Stomach (tissue), 9 donors: ENCODE data around the gene ZNF776. TPM values are rescaled to one million over a fixed set of nuclear protein-coding genes. Genes with fewer than 3 reads are reported as not detected.

ENCODE experiments used
- DNase-seq, 2 donors: peaks; one replicate each; pipeline versions ENCODE4 v3.0.0 to v3.0.0-alpha.2; 2013 to 2019
- H3K27ac ChIP-seq, 5 donors: fragments of 200-600 bp in 4 of 5; sonication (generic) in 4 of 5; one replicate each; pipeline ENCODE4 v1.5.1; 2013 to 2019; ENCODE audit warnings: mild to moderate bottlenecking in 1 of 5, moderate library complexity in 1 of 5
- H3K27me3 ChIP-seq, 3 donors: fragments of 200-600 bp; sonication (generic); one replicate each; pipeline ENCODE4 v1.5.1; 2017 to 2019; ENCODE audit warnings: mixed run types in 1 of 3
- H3K36me3 ChIP-seq, 4 donors: fragments of 200-600 bp; sonication (generic); 1 replicate in 3 of 4; 2 replicates in 1 of 4; pipeline ENCODE4 v1.5.1; 2016 to 2019
- H3K4me1 ChIP-seq, 4 donors: fragments of 200-600 bp; sonication (generic); one replicate each; pipeline ENCODE4 v1.5.1; 2016 to 2019
- H3K4me3 ChIP-seq, 4 donors: fragments of 200-600 bp; sonication (generic) in 3 of 4; one replicate each; pipeline ENCODE4 v1.5.1; 2016 to 2019; ENCODE audit warnings: mild to moderate bottlenecking in 1 of 4
- H3K9me3 ChIP-seq, 4 donors: fragments of 200-600 bp; sonication (generic); one replicate each; pipeline ENCODE4 v1.5.1; 2016 to 2019
- EP300 ChIP-seq: sonication (generic); formaldehyde crosslinking; IDR thresholded peaks from one replicate; pipeline ENCODE4 v1.6.1; 2017; ENCODE audit warnings: antibody characterized with exemption
- POLR2A ChIP-seq, 4 donors: fragments of 450-650 bp; IDR thresholded peaks; one replicate each; pipeline ENCODE4 v1.6.1; 2016; ENCODE audit warnings: antibody characterized with exemption in 4 of 4, control low read depth in 2 of 4, mild to moderate bottlenecking in 1 of 4, moderate library complexity in 1 of 4
- POLR2AphosphoS5 ChIP-seq, 3 donors: sonication (generic); formaldehyde crosslinking; IDR thresholded peaks; one replicate each; pipeline ENCODE4 v1.6.1; 2016; ENCODE audit warnings: antibody characterized with exemption in 3 of 3
- WGBS, 5 donors: extraction: QIAGEN DNeasy Blood & Tissue Kit in 3 of 5; methylation state at CpG; one replicate each; pipeline versions ENCODE4 v1.1.5 to v1.1.7; 2013 to 2018; 5-methylcytosine and 5-hydroxymethylcytosine counted together
- intact Hi-C: fragments of 100-400 bp; cut with DNase I; formaldehyde crosslinking; loops from one replicate; pipeline ENCODE4 v1.15.1; 2023; ENCODE audit warnings: low total_unique reads
- polyA plus RNA-seq, 3 donors: library from polyadenylated mRNA; stranded (reverse); fragments of 200-250 nt; gene quantifications; one replicate each; pipeline ENCODE4 v1.2.3, GENCODE V29; 2013
- total RNA-seq, 5 donors: library from RNA; depleted of rRNA; stranded (reverse); fragments of >200 nt; gene quantifications; one replicate each; pipeline versions ENCODE4 v1.1.0 to v1.2.3, GENCODE V29; 2014 to 2016
- TF ChIP-seq, protein P1 (sequence below), 7 experiments: fragments of 450-650 bp in 4 of 7; fragments of 200-600 bp in 3 of 7; sonication (generic) in 3 of 7; IDR thresholded peaks; one replicate each; pipeline ENCODE4 v1.5.1; 2016 to 2019; ENCODE audit warnings: antibody characterized with exemption in 7 of 7, control low read depth in 2 of 7, mild to moderate bottlenecking in 1 of 7
- donor health status: healthy with polysubstance abuse.
- donor health status: Bipolar disorder and iron deficiency.
- donor health status: healthy.

The ZNF776 gene
- total and polyA plus RNA-seq, 8 donors = 1.9 to 72.0 (median 19.2) TPM

- Histone ChIP-seq H3K4me3 (peak overlapping the region; percentile 45 to 55 (median 50)), H3K9me3 (no peaks in the 10 kb centered on the region), H3K27ac (peak overlapping the region; percentile 85 to 98 (median 89)), H3K36me3 (peaks cover 8 to 29% (median 27%) of the 10 kb centered on the region in 4 donors), H3K4me1 (peaks cover 23 to 97% (median 61%) of the 10 kb centered on the region in 4 donors), H3K27me3 (no peaks in the 10 kb centered on the region)
- 5 to 9% (median 6%) methylated on average over 19 of the region's 19 CpGs for WGBS, 5 donors
- DNase-seq = peak; percentile 43 to 75
- TF ChIP-seq POLR2AphosphoS5 (IDR thresholded peaks at IDR 0.05) (peak in 2 of 3 donors; percentile 14 to 31), POLR2A (IDR thresholded peaks at IDR 0.05) (no peak)
- intact Hi-C loops = no loop called here
Measured at GRCh38 chr19:57803594-57804325, 57.1 kb downstream of the ZNF776 start.

GRCh38 chr19:57807541-57807940 lies 60.9 kb downstream of the ZNF776 start:
- no peak for DNase-seq
- H3K4me1 ChIP-seq = peaks cover 23 to 92% (median 53%) of the 10 kb centered on the region in 4 donors
- TF ChIP-seq POLR2A (IDR thresholded peaks at IDR 0.05) (no peak), POLR2AphosphoS5 (IDR thresholded peaks at IDR 0.05) (no peak), EP300 (no peak)
- TF ChIP-seq, protein P1, sequence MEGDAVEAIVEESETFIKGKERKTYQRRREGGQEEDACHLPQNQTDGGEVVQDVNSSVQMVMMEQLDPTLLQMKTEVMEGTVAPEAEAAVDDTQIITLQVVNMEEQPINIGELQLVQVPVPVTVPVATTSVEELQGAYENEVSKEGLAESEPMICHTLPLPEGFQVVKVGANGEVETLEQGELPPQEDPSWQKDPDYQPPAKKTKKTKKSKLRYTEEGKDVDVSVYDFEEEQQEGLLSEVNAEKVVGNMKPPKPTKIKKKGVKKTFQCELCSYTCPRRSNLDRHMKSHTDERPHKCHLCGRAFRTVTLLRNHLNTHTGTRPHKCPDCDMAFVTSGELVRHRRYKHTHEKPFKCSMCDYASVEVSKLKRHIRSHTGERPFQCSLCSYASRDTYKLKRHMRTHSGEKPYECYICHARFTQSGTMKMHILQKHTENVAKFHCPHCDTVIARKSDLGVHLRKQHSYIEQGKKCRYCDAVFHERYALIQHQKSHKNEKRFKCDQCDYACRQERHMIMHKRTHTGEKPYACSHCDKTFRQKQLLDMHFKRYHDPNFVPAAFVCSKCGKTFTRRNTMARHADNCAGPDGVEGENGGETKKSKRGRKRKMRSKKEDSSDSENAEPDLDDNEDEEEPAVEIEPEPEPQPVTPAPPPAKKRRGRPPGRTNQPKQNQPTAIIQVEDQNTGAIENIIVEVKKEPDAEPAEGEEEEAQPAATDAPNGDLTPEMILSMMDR (IDR thresholded peaks at IDR 0.05) = no peak
- H3K36me3 ChIP-seq = peaks cover 21 to 56% (median 53%) of the 10 kb centered on the region in 4 donors
- H3K4me3 ChIP-seq = peak overlapping the region in 1 of 4 donors; percentile 2
- H3K27ac ChIP-seq = peak overlapping the region in 3 of 5 donors; percentile 6 to 94 (median 34)
- no peaks in the 10 kb centered on the region for H3K9me3 ChIP-seq
- H3K27me3 ChIP-seq = no peaks in the 10 kb centered on the region
- intact Hi-C loops = no loop called here
- WGBS, 5 donors = 78 to 93% (median 88%) methylated on average over 2 of the region's 2 CpGs

Other genes starting within 250 kb of the ZNF776 start
- gene ZNF773, start 246.9 kb upstream of the ZNF776 start, total RNA-seq = 1 to 10 TPM in 4 of 5 donors, under 1 TPM in 1; 0.45 to 9.9 (median 1.4) TPM
- gene ZNF773, start 246.9 kb upstream of the ZNF776 start, polyA plus RNA-seq = 1 to 10 TPM; 1.3 to 4.6 (median 2.4) TPM
- 10 to 100 TPM in 1 of 5 donors, 1 to 10 TPM in 4; 2.3 to 15.2 (median 6.7) TPM for gene ZNF549, start 219.5 kb upstream of the ZNF776 start, total RNA-seq
- gene ZNF549, start 219.5 kb upstream of the ZNF776 start, polyA plus RNA-seq = 1 to 10 TPM; 1.2 to 2.3 (median 2.0) TPM
- gene ZNF550, start 187.0 kb upstream of the ZNF776 start, total RNA-seq = 10 to 100 TPM in 3 of 5 donors, 1 to 10 TPM in 2; 2.8 to 35.0 (median 12.5) TPM
- 1 to 10 TPM; 1.1 to 3.0 (median 1.7) TPM for gene ZNF550, start 187.0 kb upstream of the ZNF776 start, polyA plus RNA-seq
- gene ZNF416, start 167.9 kb upstream of the ZNF776 start, total RNA-seq = 10 to 100 TPM in 1 of 5 donors, 1 to 10 TPM in 2, under 1 TPM in 1, not detected in 1; 0.87 to 25.0 (median 3.8) TPM
- gene ZNF416, start 167.9 kb upstream of the ZNF776 start, polyA plus RNA-seq = 1 to 10 TPM in 2 of 3 donors, under 1 TPM in 1; 1.00 to 2.7 (median 2.3) TPM
- gene ZIK1, start 162.7 kb upstream of the ZNF776 start, total RNA-seq = 10 to 100 TPM in 1 of 5 donors, under 1 TPM in 2, not detected in 2; 0.29 to 14.7 (median 0.89) TPM
- 1 to 10 TPM in 1 of 3 donors, under 1 TPM in 2; 0.62 to 1.3 (median 0.92) TPM for gene ZIK1, start 162.7 kb upstream of the ZNF776 start, polyA plus RNA-seq
- 1 to 10 TPM in 3 of 5 donors, not detected in 2; 1.0 to 6.4 (median 2.3) TPM for gene ZNF530, start 146.9 kb upstream of the ZNF776 start, total RNA-seq
- 1 to 10 TPM in 2 of 3 donors, under 1 TPM in 1; 0.81 to 3.8 (median 2.2) TPM for gene ZNF530, start 146.9 kb upstream of the ZNF776 start, polyA plus RNA-seq
- 10 to 100 TPM in 4 of 5 donors, 1 to 10 TPM in 1; 6.2 to 21.7 (median 11.6) TPM for gene ZNF134, start 132.6 kb upstream of the ZNF776 start, total RNA-seq
- 1 to 10 TPM; 3.8 to 5.0 (median 4.2) TPM for gene ZNF134, start 132.6 kb upstream of the ZNF776 start, polyA plus RNA-seq
- 10 to 100 TPM in 3 of 5 donors, 1 to 10 TPM in 2; 5.4 to 37.1 (median 14.6) TPM for gene ZNF211, start 113.6 kb upstream of the ZNF776 start, total RNA-seq
- gene ZNF211, start 113.6 kb upstream of the ZNF776 start, polyA plus RNA-seq = 1 to 10 TPM; 4.4 to 9.8 (median 5.7) TPM
- gene ZSCAN4, start 77.9 kb upstream of the ZNF776 start, total RNA-seq = 1 to 10 TPM in 1 of 5 donors, not detected in 4; 1.5 TPM
- under 1 TPM in 2 of 3 donors, not detected in 1; 0.05 to 0.76 TPM for gene ZSCAN4, start 77.9 kb upstream of the ZNF776 start, polyA plus RNA-seq
- gene ZNF551, start 64.8 kb upstream of the ZNF776 start, total RNA-seq = 10 to 100 TPM in 2 of 5 donors, 1 to 10 TPM in 1, under 1 TPM in 1, not detected in 1; 0.87 to 18.7 (median 10.1) TPM
- gene ZNF551, start 64.8 kb upstream of the ZNF776 start, polyA plus RNA-seq = 1 to 10 TPM in 2 of 3 donors, under 1 TPM in 1; 1.00 to 1.8 (median 1.6) TPM
- gene ZNF154, start 37.6 kb upstream of the ZNF776 start, total RNA-seq = 10 to 100 TPM in 1 of 5 donors, under 1 TPM in 2, not detected in 2; 0.45 to 21.8 (median 0.58) TPM
- gene ZNF154, start 37.6 kb upstream of the ZNF776 start, polyA plus RNA-seq = 1 to 10 TPM in 1 of 3 donors, under 1 TPM in 2; 0.25 to 2.3 (median 0.61) TPM
- 10 to 100 TPM in 3 of 5 donors, 1 to 10 TPM in 1, under 1 TPM in 1; 0.58 to 33.3 (median 13.0) TPM for gene ZNF671, start 19.2 kb upstream of the ZNF776 start, total RNA-seq
- gene ZNF671, start 19.2 kb upstream of the ZNF776 start, polyA plus RNA-seq = 1 to 10 TPM in 2 of 3 donors, under 1 TPM in 1; 0.75 to 3.4 (median 1.2) TPM
- gene ZNF586, start 22.9 kb downstream of the ZNF776 start, total RNA-seq = 10 to 100 TPM in 2 of 5 donors, 1 to 10 TPM in 2, not detected in 1; 7.5 to 46.4 (median 13.0) TPM
- gene ZNF586, start 22.9 kb downstream of the ZNF776 start, polyA plus RNA-seq = 1 to 10 TPM; 5.5 to 7.2 (median 5.7) TPM
- gene ZNF552, start 68.1 kb downstream of the ZNF776 start, total RNA-seq = 10 to 100 TPM; 17.7 to 84.4 (median 69.4) TPM
- 10 to 100 TPM in 2 of 3 donors, 1 to 10 TPM in 1; 9.6 to 15.5 (median 11.8) TPM for gene ZNF552, start 68.1 kb downstream of the ZNF776 start, polyA plus RNA-seq
- 10 to 100 TPM in 4 of 5 donors, not detected in 1; 10.4 to 60.6 (median 18.4) TPM for gene ZNF587B, start 83.5 kb downstream of the ZNF776 start, total RNA-seq
- gene ZNF587B, start 83.5 kb downstream of the ZNF776 start, polyA plus RNA-seq = 1 to 10 TPM; 3.0 to 5.2 (median 3.4) TPM
- 10 to 100 TPM; 18.0 to 52.7 (median 26.4) TPM for gene ZNF587, start 103.0 kb downstream of the ZNF776 start, total RNA-seq
- gene ZNF587, start 103.0 kb downstream of the ZNF776 start, polyA plus RNA-seq = 10 to 100 TPM in 1 of 3 donors, 1 to 10 TPM in 2; 2.7 to 14.5 (median 4.4) TPM
- 10 to 100 TPM in 3 of 5 donors, 1 to 10 TPM in 1, under 1 TPM in 1; 0.45 to 31.0 (median 10.3) TPM for gene ZNF814, start 142.2 kb downstream of the ZNF776 start, total RNA-seq
- 1 to 10 TPM; 1.5 to 6.2 (median 3.8) TPM for gene ZNF814, start 142.2 kb downstream of the ZNF776 start, polyA plus RNA-seq
- gene ZNF417, start 169.8 kb downstream of the ZNF776 start, total RNA-seq = 10 to 100 TPM; 18.3 to 38.8 (median 28.1) TPM
- 1 to 10 TPM; 1.2 to 3.4 (median 1.5) TPM for gene ZNF417, start 169.8 kb downstream of the ZNF776 start, polyA plus RNA-seq
- 10 to 100 TPM in 4 of 5 donors, not detected in 1; 12.5 to 55.4 (median 32.7) TPM for gene ZNF418, start 188.6 kb downstream of the ZNF776 start, total RNA-seq
- 1 to 10 TPM; 1.1 to 4.5 (median 3.2) TPM for gene ZNF418, start 188.6 kb downstream of the ZNF776 start, polyA plus RNA-seq
- 10 to 100 TPM in 1 of 5 donors, 1 to 10 TPM in 1, under 1 TPM in 1, not detected in 2; 0.89 to 15.4 (median 2.5) TPM for gene ZNF256, start 200.9 kb downstream of the ZNF776 start, total RNA-seq
- 1 to 10 TPM; 1.4 to 3.5 (median 1.8) TPM for gene ZNF256, start 200.9 kb downstream of the ZNF776 start, polyA plus RNA-seq
- not detected for gene C19orf18, start 227.7 kb downstream of the ZNF776 start, total RNA-seq
- gene C19orf18, start 227.7 kb downstream of the ZNF776 start, polyA plus RNA-seq = 1 to 10 TPM; 2.1 to 4.0 (median 3.2) TPM